Stomach (tissue), 9 donors: ENCODE results near the gene KCNJ12. TPM values are rescaled to one million over a fixed set of nuclear protein-coding genes. Genes with fewer than 3 reads are reported as not detected.
A peak's percentile ranks its signal among the peaks of the same experiment; 100 is the strongest.

ENCODE experiments used
- DNase-seq, 2 donors: peaks; one replicate each; pipeline versions ENCODE4 v3.0.0 to v3.0.0-alpha.2; 2013 to 2019
- H3K27ac ChIP-seq, 5 donors: fragments of 200-600 bp in 4 of 5; sonication (generic) in 4 of 5; one replicate each; pipeline ENCODE4 v1.5.1; 2013 to 2019; ENCODE audit warnings: mild to moderate bottlenecking in 1 of 5, moderate library complexity in 1 of 5
- H3K27me3 ChIP-seq, 3 donors: fragments of 200-600 bp; sonication (generic); one replicate each; pipeline ENCODE4 v1.5.1; 2017 to 2019; ENCODE audit warnings: mixed run types in 1 of 3
- H3K36me3 ChIP-seq, 4 donors: fragments of 200-600 bp; sonication (generic); 1 replicate in 3 of 4; 2 replicates in 1 of 4; pipeline ENCODE4 v1.5.1; 2016 to 2019
- H3K4me1 ChIP-seq, 4 donors: fragments of 200-600 bp; sonication (generic); one replicate each; pipeline ENCODE4 v1.5.1; 2016 to 2019
- H3K4me3 ChIP-seq, 4 donors: fragments of 200-600 bp; sonication (generic) in 3 of 4; one replicate each; pipeline ENCODE4 v1.5.1; 2016 to 2019; ENCODE audit warnings: mild to moderate bottlenecking in 1 of 4
- H3K9me3 ChIP-seq, 4 donors: fragments of 200-600 bp; sonication (generic); one replicate each; pipeline ENCODE4 v1.5.1; 2016 to 2019
- EP300 ChIP-seq: sonication (generic); formaldehyde crosslinking; IDR thresholded peaks from one replicate; pipeline ENCODE4 v1.6.1; 2017; ENCODE audit warnings: antibody characterized with exemption
- POLR2A ChIP-seq, 4 donors: fragments of 450-650 bp; IDR thresholded peaks; one replicate each; pipeline ENCODE4 v1.6.1; 2016; ENCODE audit warnings: antibody characterized with exemption in 4 of 4, control low read depth in 2 of 4, mild to moderate bottlenecking in 1 of 4, moderate library complexity in 1 of 4
- POLR2AphosphoS5 ChIP-seq, 3 donors: sonication (generic); formaldehyde crosslinking; IDR thresholded peaks; one replicate each; pipeline ENCODE4 v1.6.1; 2016; ENCODE audit warnings: antibody characterized with exemption in 3 of 3
- WGBS, 5 donors: extraction: QIAGEN DNeasy Blood & Tissue Kit in 3 of 5; methylation state at CpG; one replicate each; pipeline versions ENCODE4 v1.1.5 to v1.1.7; 2013 to 2018; 5-methylcytosine and 5-hydroxymethylcytosine counted together
- intact Hi-C: fragments of 100-400 bp; cut with DNase I; formaldehyde crosslinking; loops from one replicate; pipeline ENCODE4 v1.15.1; 2023; ENCODE audit warnings: low total_unique reads
- polyA plus RNA-seq, 3 donors: library from polyadenylated mRNA; stranded (reverse); fragments of 200-250 nt; gene quantifications; one replicate each; pipeline ENCODE4 v1.2.3, GENCODE V29; 2013
- total RNA-seq, 5 donors: library from RNA; depleted of rRNA; stranded (reverse); fragments of >200 nt; gene quantifications; one replicate each; pipeline versions ENCODE4 v1.1.0 to v1.2.3, GENCODE V29; 2014 to 2016
- TF ChIP-seq, protein P1 (sequence below), 7 experiments: fragments of 450-650 bp in 4 of 7; fragments of 200-600 bp in 3 of 7; sonication (generic) in 3 of 7; IDR thresholded peaks; one replicate each; pipeline ENCODE4 v1.5.1; 2016 to 2019; ENCODE audit warnings: antibody characterized with exemption in 7 of 7, control low read depth in 2 of 7, mild to moderate bottlenecking in 1 of 7
- donor health status: healthy with polysubstance abuse.
- donor health status: Bipolar disorder and iron deficiency.
- donor health status: healthy.

KCNJ12 gene
- total and polyA plus RNA-seq, 8 donors, result under 0.01 to 10.5 (median 1.8) TPM; not detected in 1

DNA sequence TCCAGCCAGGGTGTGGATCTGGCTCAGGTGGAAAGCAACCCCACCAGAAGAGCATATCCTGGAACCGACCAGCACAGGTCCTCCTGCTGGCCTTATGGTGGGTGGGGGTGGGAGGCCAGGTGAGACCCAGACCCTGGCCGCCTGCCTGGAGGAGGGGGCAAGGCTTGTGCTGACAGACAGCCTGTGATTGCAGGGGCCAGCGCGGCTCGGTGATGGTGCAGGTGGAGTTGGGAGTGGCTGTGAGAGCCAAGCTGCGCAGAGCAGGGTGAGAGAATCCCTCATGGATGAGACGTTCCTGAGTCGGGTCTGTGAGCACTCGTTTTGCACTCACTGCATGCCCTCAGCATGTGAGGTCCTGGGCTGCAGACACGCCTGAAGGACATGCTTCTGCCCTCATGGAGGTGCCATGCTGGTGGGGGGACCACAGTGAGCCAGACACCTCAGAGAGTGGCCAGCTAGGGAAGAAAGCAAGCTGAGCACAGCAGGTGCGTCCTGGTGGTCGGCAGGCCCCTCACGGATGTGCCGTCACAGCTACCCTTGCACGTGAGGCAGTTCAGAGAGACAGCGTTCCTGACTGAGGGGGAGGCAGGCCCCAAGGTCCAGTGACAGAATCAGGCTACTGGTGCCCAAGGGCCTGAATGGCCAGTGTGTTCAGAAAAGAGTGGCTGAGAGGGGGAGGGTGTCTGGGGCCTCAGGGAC lies 3.8 kb upstream of the KCNJ12 start:
- H3K27me3 ChIP-seq, result peaks cover 0 to 37% (median 13%) of the 10 kb centered on the region in 3 donors
- 84 to 93% (median 90%) methylated on average over 15 to 16 of the region's 16 CpGs for WGBS, 5 donors
- no peak overlapping the region for H3K27ac ChIP-seq
- no peak for TF ChIP-seq POLR2AphosphoS5 (IDR thresholded peaks at IDR 0.05)
- TF ChIP-seq POLR2A (IDR thresholded peaks at IDR 0.05), result no peak
- TF ChIP-seq, protein P1, sequence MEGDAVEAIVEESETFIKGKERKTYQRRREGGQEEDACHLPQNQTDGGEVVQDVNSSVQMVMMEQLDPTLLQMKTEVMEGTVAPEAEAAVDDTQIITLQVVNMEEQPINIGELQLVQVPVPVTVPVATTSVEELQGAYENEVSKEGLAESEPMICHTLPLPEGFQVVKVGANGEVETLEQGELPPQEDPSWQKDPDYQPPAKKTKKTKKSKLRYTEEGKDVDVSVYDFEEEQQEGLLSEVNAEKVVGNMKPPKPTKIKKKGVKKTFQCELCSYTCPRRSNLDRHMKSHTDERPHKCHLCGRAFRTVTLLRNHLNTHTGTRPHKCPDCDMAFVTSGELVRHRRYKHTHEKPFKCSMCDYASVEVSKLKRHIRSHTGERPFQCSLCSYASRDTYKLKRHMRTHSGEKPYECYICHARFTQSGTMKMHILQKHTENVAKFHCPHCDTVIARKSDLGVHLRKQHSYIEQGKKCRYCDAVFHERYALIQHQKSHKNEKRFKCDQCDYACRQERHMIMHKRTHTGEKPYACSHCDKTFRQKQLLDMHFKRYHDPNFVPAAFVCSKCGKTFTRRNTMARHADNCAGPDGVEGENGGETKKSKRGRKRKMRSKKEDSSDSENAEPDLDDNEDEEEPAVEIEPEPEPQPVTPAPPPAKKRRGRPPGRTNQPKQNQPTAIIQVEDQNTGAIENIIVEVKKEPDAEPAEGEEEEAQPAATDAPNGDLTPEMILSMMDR (IDR thresholded peaks at IDR 0.05), result no peak
- no peak for TF ChIP-seq EP300
- intact Hi-C loops, result no loop called here
- no peak overlapping the region for H3K4me3 ChIP-seq
- no peak for DNase-seq
- H3K9me3 ChIP-seq, result no peaks in the 10 kb centered on the region
- peaks cover 15 to 27% (median 19%) of the 10 kb centered on the region in 4 donors for H3K4me1 ChIP-seq
- no peaks in the 10 kb centered on the region for H3K36me3 ChIP-seq

DNA sequence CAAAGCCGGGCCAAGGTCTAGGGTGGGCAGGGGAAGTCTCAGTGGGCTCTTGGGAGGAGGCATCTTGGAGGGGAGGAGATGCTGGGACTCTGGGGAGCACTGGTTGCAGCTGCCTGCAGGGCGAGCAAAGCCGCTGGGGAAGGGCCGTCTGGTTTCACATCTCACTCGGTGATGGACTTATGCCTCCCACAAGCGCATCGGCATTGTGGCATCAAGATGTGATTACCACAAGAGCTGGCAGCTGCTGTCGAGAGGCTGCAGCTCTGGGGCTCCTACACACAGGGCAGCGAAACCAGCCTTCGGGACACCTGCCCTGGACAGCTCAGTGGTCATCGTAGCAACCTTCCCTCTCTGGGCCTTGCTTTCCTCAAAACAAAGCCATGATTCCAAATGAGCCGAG lies 3.1 kb upstream of the KCNJ12 start:
- Histone ChIP-seq H3K27ac (no peak overlapping the region), H3K36me3 (no peaks in the 10 kb centered on the region), H3K27me3 (peaks cover 0 to 43% (median 19%) of the 10 kb centered on the region in 3 donors), H3K4me3 (no peak overlapping the region), H3K9me3 (no peaks in the 10 kb centered on the region), H3K4me1 (peaks cover 21 to 33% (median 25%) of the 10 kb centered on the region in 4 donors)
- WGBS, 5 donors, result 66 to 89% (median 85%) methylated on average over 4 to 12 of the region's 12 CpGs
- TF ChIP-seq POLR2A (IDR thresholded peaks at IDR 0.05), result no peak
- no peak for TF ChIP-seq EP300
- TF ChIP-seq POLR2AphosphoS5 (IDR thresholded peaks at IDR 0.05), result no peak
- TF ChIP-seq, protein P1 (IDR thresholded peaks at IDR 0.05), result no peak
- peak in 1 of 2 donors; percentile 39 for DNase-seq
- intact Hi-C loops, result no loop called here

DNA sequence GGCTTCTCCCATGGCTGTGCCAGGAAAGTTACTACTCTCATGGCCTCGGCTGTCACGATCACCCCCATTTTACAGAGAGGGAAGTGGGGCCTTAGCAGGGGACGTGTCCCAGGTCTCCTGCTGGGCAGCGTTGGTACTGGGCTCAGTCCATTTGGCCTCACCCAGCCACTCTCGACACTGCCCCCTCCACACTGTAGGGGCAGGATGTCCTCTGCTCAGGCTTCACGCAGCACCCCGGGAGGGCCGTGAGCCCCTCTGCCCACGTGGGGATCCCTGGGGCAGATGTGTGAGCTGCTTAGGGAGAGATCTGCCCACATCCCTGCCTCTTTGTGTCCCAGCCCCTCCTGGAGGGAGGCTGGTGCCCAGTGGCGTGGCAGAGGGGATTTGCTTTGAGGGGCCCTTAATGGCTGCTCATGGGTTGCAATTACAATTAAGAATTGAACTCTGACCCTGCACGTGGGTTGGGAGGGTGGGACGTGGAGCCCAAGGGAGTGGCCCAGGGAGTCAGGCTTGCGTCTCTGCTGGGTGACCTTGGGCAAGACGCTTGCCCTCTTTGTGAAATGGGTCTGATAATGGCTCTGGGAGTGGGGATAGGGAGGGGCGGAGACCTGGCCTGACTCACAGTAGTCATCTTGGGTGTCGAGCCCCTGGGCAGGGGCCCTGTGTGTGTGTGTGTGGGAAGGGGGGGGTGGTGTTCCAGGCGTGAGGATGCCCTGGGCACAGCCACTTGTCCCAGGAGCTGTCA lies 2.3 kb upstream of the KCNJ12 start:
- 67 to 74% (median 70%) methylated on average over 15 to 17 of the region's 17 CpGs for WGBS, 5 donors
- H3K9me3 ChIP-seq, result no peaks in the 10 kb centered on the region
- peaks cover 0 to 51% (median 23%) of the 10 kb centered on the region in 3 donors for H3K27me3 ChIP-seq
- H3K36me3 ChIP-seq, result no peaks in the 10 kb centered on the region
- no peak overlapping the region for H3K27ac ChIP-seq
- no peak overlapping the region for H3K4me3 ChIP-seq
- DNase-seq, result no peak
- no peak for TF ChIP-seq EP300
- TF ChIP-seq, protein P1 (IDR thresholded peaks at IDR 0.05), result no peak
- peaks cover 25 to 41% (median 33%) of the 10 kb centered on the region in 4 donors for H3K4me1 ChIP-seq
- intact Hi-C loops, result no loop called here

DNA sequence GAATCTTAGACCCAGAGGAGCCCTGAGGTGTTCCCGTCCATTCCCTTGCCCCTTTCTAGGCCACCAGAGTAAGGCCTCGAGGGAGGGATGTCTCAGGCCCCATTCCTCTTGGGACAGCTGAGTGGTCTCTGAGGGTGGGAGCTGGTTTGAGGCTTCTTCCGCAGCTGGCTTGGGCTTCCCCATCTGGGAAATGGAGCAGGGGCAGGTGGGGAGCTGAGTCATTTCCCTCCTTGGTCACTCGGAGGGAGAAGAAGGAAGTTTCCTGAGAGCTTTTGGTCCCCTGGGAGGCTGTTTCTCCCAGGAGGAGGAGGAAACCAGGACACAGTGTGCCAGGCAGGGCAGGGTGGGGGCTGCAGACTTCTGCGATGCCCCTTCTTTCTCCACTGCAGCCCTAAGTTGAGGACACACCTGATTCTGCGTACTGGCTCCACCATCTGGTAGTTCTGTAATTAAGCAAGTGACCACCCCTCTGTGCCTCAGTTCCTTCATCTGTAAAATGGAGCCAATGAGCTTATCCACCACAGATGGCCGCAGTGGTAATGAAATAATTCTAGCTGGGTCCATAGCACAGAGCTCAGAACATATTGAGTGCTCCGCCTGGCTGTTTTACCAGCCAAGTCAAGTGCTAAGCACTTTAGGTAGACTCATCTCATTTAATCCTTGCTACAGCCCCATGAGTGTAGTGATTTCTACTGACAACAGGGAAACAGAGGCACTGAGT lies 1.6 kb upstream of the KCNJ12 start:
- TF ChIP-seq POLR2A (IDR thresholded peaks at IDR 0.05), result no peak
- no peak for TF ChIP-seq EP300
- TF ChIP-seq, protein P1 (IDR thresholded peaks at IDR 0.05), result no peak
- no peak for TF ChIP-seq POLR2AphosphoS5 (IDR thresholded peaks at IDR 0.05)
- intact Hi-C loops, result no loop called here
- H3K4me1 ChIP-seq, result peaks cover 29 to 49% (median 41%) of the 10 kb centered on the region in 4 donors

More for the DNA sequence above, 1.6 kb upstream of the KCNJ12 start:
- H3K36me3 ChIP-seq, result no peaks in the 10 kb centered on the region
- WGBS, 5 donors, result 76 to 82% (median 78%) methylated on average over 6 to 8 of the region's 8 CpGs
- no peak for DNase-seq
- H3K27me3 ChIP-seq, result peaks cover 0 to 56% (median 23%) of the 10 kb centered on the region in 3 donors
- no peaks in the 10 kb centered on the region for H3K9me3 ChIP-seq
- H3K27ac ChIP-seq, result no peak overlapping the region
- no peak overlapping the region for H3K4me3 ChIP-seq
